Stomach (tissue), 19 donors: ENCODE data around the gene LDHAL6A. TPM values are rescaled to one million over a fixed set of nuclear protein-coding genes. Genes with fewer than 3 reads are reported as not detected.
"Not testable (repeated sequence)": the region's sequence is repeated elsewhere in the genome, so short reads cannot be mapped to it uniquely, and the experiment has no call there.

Experiments
- DNase-seq, 2 donors: peaks; one replicate each; pipeline versions ENCODE4 v3.0.0 to v3.0.0-alpha.2; 2013 to 2019
- H3K27ac ChIP-seq, 5 donors: fragments of 200-600 bp in 4 of 5; sonication (generic) in 4 of 5; one replicate each; pipeline ENCODE4 v1.5.1; 2013 to 2019; ENCODE audit warnings: mild to moderate bottlenecking in 1 of 5, moderate library complexity in 1 of 5
- H3K27me3 ChIP-seq, 3 donors: fragments of 200-600 bp; sonication (generic); one replicate each; pipeline ENCODE4 v1.5.1; 2017 to 2019; ENCODE audit warnings: mixed run types in 1 of 3
- H3K36me3 ChIP-seq, 4 donors: fragments of 200-600 bp; sonication (generic); 1 replicate in 3 of 4; 2 replicates in 1 of 4; pipeline ENCODE4 v1.5.1; 2016 to 2019
- H3K4me1 ChIP-seq, 4 donors: fragments of 200-600 bp; sonication (generic); one replicate each; pipeline ENCODE4 v1.5.1; 2016 to 2019
- H3K4me3 ChIP-seq, 4 donors: fragments of 200-600 bp; sonication (generic) in 3 of 4; one replicate each; pipeline ENCODE4 v1.5.1; 2016 to 2019; ENCODE audit warnings: mild to moderate bottlenecking in 1 of 4
- H3K9me3 ChIP-seq, 4 donors: fragments of 200-600 bp; sonication (generic); one replicate each; pipeline ENCODE4 v1.5.1; 2016 to 2019
- CTCF ChIP-seq, 7 experiments: fragments of 450-650 bp in 4 of 7; fragments of 200-600 bp in 3 of 7; sonication (generic) in 3 of 7; IDR thresholded peaks; one replicate each; pipeline ENCODE4 v1.5.1; 2016 to 2019; ENCODE audit warnings: antibody characterized with exemption in 7 of 7, control low read depth in 2 of 7, mild to moderate bottlenecking in 1 of 7
- EP300 ChIP-seq: sonication (generic); formaldehyde crosslinking; IDR thresholded peaks from one replicate; pipeline ENCODE4 v1.6.1; 2017; ENCODE audit warnings: antibody characterized with exemption
- POLR2A ChIP-seq, 4 donors: fragments of 450-650 bp; IDR thresholded peaks; one replicate each; pipeline ENCODE4 v1.6.1; 2016; ENCODE audit warnings: antibody characterized with exemption in 4 of 4, control low read depth in 2 of 4, mild to moderate bottlenecking in 1 of 4, moderate library complexity in 1 of 4
- POLR2AphosphoS5 ChIP-seq, 3 donors: sonication (generic); formaldehyde crosslinking; IDR thresholded peaks; one replicate each; pipeline ENCODE4 v1.6.1; 2016; ENCODE audit warnings: antibody characterized with exemption in 3 of 3
- WGBS, 5 donors: extraction: QIAGEN DNeasy Blood & Tissue Kit in 3 of 5; methylation state at CpG; one replicate each; pipeline versions ENCODE4 v1.1.5 to v1.1.7; 2013 to 2018; 5-methylcytosine and 5-hydroxymethylcytosine counted together
- intact Hi-C: fragments of 100-400 bp; cut with DNase I; formaldehyde crosslinking; loops from one replicate; pipeline ENCODE4 v1.15.1; 2023; ENCODE audit warnings: low total_unique reads
- long read RNA-seq, 10 donors: transcript quantifications; one replicate each; lab custom pipeline, GENCODE V29; 2026
- polyA plus RNA-seq, 3 donors: library from polyadenylated mRNA; stranded (reverse); fragments of 200-250 nt; gene quantifications; one replicate each; pipeline ENCODE4 v1.2.3, GENCODE V29; 2013
- total RNA-seq, 5 donors: library from RNA; depleted of rRNA; stranded (reverse); fragments of >200 nt; gene quantifications; one replicate each; pipeline versions ENCODE4 v1.1.0 to v1.2.3, GENCODE V29; 2014 to 2016
- donor health status: healthy with polysubstance abuse.
- donor health status: Bipolar disorder and iron deficiency.
- donor health status: healthy.

The LDHAL6A gene
- total RNA-seq = not detected
- not detected for polyA plus RNA-seq
- long read RNA-seq, donor 1 = 0 reads
- long read RNA-seq, donor 2, partial matches to known transcripts = 68 of 68 reads
- long read RNA-seq, donor 2, other reads (novel, unspliced or antisense) = 0 of 68 reads
- long read RNA-seq, donor 3 = 0 reads
- long read RNA-seq, donor 4 = 0 reads
- long read RNA-seq, donor 5 = 0 reads
- long read RNA-seq, donor 6 = 0 reads
- long read RNA-seq, donor 7 = 0 reads
- long read RNA-seq, donor 8 = 0 reads
- long read RNA-seq, donor 9 = 0 reads
- long read RNA-seq, donor 10 = 0 reads

- H3K4me3 ChIP-seq = no peak within 1 kb of the TSS
- 48 to 79% (median 68%) methylated on average over 28 to 47 of the region's 47 CpGs for WGBS, 5 donors
- DNase-seq = peak in 1 of 2 donors; percentile 5
- H3K27ac ChIP-seq = no peak within 1 kb of the TSS
- intact Hi-C loops = no loop called here
- no peaks in the 10 kb centered on the region for H3K36me3 ChIP-seq
- H3K9me3 ChIP-seq = no peaks in the 10 kb centered on the region
- H3K4me1 ChIP-seq = peaks cover 0 to 8% (median 2%) of the 10 kb centered on the region in 4 donors
- TF ChIP-seq EP300 (no peak), POLR2A (IDR thresholded peaks at IDR 0.05) (no peak), POLR2AphosphoS5 (IDR thresholded peaks at IDR 0.05) (no peak), CTCF (IDR thresholded peaks at IDR 0.05) (no peak)
- H3K27me3 ChIP-seq = peaks cover 0 to 10% (median 3%) of the 10 kb centered on the region in 3 donors
These were observed at the start of gene LDHAL6A for GRCh38 chr11:18455686-18456372. TSS of gene LDHAL6A (plus strand) at chr11:18455856. CDS start at chr11:18456681, 825 bp downstream.

GRCh38 chr11:18407400-18407799 lies 48.3 kb upstream of the LDHAL6A start:
- 23 to 47% (median 25%) methylated on average over 3 of the region's 3 CpGs for WGBS, 5 donors
- H3K27me3 ChIP-seq, H3K9me3 ChIP-seq, H3K4me1 ChIP-seq, intact Hi-C loops, H3K4me3 ChIP-seq: not testable (repeated sequence)
- peak overlapping the region in 1 of 5 donors; percentile 24 for H3K27ac ChIP-seq
- H3K36me3 ChIP-seq = peaks cover 59 to 67% (median 67%) of the 10 kb centered on the region in 4 donors
- DNase-seq = peak in 1 of 2 donors; percentile 43

- Histone ChIP-seq H3K4me1 (peaks cover 0 to 7% (median 3%) of the 10 kb centered on the region in 4 donors), H3K36me3 (peaks cover 46 to 54% (median 54%) of the 10 kb centered on the region in 4 donors), H3K27ac (no peak overlapping the region), H3K27me3 (no peaks in the 10 kb centered on the region), H3K9me3 (no peaks in the 10 kb centered on the region), H3K4me3 (no peak overlapping the region)
- intact Hi-C loops = no loop called here
- TF ChIP-seq POLR2AphosphoS5 (IDR thresholded peaks at IDR 0.05) = peak in 1 of 3 donors; percentile 14
- TF ChIP-seq POLR2A (IDR thresholded peaks at IDR 0.05) = no peak
- TF ChIP-seq CTCF (IDR thresholded peaks at IDR 0.05) = no peak
- 92 to 94% (median 94%) methylated on average over 9 of the region's 9 CpGs for WGBS, 5 donors
- no peak for DNase-seq
These were observed 46.9 kb upstream of the LDHAL6A start for GRCh38 chr11:18408558-18409291.

- WGBS, 5 donors = 47 to 60% (median 50%) methylated on average over 3 of the region's 3 CpGs
These were observed 39.2 kb upstream of the LDHAL6A start for GRCh38 chr11:18416459-18416858.

More at GRCh38 chr11:18416459-18416858, 39.2 kb upstream of the LDHAL6A start:
- Histone ChIP-seq H3K9me3 (no peaks in the 10 kb centered on the region), H3K27me3 (no peaks in the 10 kb centered on the region), H3K4me1 (peaks cover 0 to 7% (median 3%) of the 10 kb centered on the region in 4 donors), H3K4me3 (no peak overlapping the region), H3K36me3 (no peaks in the 10 kb centered on the region), H3K27ac (no peak overlapping the region)
- intact Hi-C loops = no loop called here
- no peak for DNase-seq
- no peak for TF ChIP-seq POLR2A (IDR thresholded peaks at IDR 0.05)
- no peak for TF ChIP-seq POLR2AphosphoS5 (IDR thresholded peaks at IDR 0.05)
- TF ChIP-seq CTCF (IDR thresholded peaks at IDR 0.05) = no peak
- TF ChIP-seq EP300 = no peak
